NCI-H1092 (cell line): Measurements from ENCODE around the gene RAB15.

Source experiments
- DNase-seq: peaks from one replicate; lab custom pipeline; 2025; lab: John Stamatoyannopoulos, UW

Gene RAB15

DNA sequence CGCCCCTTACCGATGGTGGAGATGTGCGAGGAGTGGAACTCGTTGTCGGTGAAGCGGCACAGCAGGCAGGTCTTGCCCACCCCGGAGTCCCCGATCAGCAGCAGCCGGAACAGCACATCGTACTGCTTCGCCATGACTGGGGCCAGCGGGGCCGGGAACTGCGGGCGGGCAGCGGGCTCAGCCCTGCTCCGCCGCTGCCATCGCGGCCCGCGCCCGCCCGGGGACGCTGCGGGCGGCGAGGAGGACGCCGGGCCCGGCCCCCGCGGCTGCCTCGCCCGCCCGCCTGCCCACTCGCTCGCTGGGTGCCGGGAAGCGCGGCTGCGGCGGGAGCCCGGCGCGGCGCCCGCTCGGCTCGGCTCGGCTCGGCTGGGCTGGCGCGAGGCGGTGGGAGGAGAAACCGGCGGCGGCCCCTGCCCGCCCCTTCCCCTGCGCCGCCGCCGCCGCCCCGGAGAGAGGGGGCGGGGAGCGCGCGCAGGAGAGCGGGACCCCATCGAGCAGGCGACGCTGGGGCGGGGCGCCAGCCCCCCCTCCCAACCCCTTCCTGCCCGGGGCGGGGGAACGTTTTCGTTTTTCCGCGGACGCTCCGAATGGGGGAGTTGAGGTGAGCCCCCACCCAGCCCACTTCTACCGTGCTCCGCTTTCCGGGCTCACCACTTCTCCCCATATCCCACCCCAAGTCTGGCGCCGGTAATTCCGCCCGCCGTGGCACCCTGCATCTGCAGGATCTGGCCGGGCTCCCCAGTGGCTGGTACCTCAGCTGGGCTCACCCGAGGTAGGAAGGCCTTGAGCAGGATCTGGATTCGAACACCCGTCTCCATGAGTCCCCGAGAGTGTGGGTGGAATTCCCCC lies at the start of gene RAB15:
TSS of gene RAB15 (minus strand) at position 394 of the 849 bp plus-strand sequence. CDS start at position 134, 260 bp downstream.
- DNase-seq, result peak; percentile 38

DNA sequence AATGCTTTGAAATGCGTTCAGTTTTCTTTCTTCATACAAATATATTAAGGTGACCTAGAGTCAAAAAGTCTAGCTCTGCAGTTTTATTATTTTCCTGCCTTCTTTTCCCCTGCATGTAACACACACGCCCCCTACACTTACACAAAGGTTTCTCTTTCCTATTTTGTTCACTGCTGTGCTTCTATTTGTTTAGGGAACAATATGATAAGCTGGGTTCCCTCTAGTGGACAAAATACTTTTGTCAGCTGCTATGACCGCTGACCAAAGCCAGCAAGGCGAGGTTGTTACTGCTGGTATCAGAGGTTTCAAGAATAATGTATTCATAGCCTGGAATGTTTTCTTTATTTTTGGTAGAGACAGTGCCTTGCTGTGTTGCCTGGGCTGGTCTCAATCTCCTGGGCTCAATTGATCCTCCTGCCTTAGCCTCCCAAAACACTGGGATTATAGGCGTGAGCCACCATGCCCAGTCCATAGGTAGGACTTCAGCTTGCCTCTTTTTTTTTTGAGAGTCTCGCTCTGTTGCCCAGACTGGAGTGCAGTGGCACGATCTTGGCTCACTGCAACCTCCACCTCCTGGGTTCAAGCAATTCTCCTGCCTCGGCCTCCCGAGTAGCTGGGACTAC lies 47.9 kb upstream of the RAB15 start:
- peak; percentile 55 for DNase-seq

DNA sequence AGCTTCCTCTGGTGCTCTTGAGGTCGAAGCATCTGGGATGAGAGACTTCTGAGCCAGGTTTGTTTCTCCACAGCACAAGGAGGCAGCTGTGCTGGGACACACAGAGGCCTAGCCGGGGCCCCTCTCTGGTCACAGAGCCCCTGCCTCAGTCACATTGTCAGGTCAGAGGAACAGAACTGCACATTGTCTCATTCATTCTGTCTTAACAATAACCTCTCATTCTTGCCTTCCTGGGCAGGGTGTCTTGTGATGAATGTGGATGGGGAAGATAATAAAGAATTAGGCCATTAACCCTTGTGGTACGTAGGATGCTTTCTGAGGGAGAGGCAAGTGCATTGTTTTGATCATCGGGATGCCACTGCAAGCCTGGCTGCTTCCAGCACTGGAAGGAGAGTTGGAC lies 44.3 kb upstream of the RAB15 start:
- DNase-seq, result no peak

- no peak for DNase-seq
Observed at GRCh38 chr14:65015391-65015790, 43.3 kb upstream of the RAB15 start.

GRCh38 chr14:65012353-65012752 lies 40.2 kb upstream of the RAB15 start:
- DNase-seq, result no peak

DNA sequence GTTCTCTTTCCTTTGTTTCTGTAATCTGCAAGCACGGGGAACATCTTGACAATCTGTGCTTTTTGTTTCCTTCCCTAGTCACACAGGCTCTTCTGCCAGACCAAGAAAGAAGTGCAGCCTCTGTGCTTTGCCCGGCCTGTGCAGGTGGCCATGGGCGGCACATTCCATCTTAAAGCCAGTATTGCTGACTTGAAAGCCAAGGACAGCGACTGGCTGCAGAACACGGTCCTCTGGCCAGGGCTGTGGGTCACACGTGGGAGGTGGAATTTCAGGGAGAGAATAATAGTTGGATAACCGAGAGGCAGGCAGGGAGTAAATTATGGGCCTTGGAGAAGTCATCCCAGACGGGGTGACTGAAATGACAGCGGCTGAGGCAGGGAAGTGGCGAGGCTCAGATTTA lies 39.4 kb upstream of the RAB15 start:
- DNase-seq, result no peak

DNA sequence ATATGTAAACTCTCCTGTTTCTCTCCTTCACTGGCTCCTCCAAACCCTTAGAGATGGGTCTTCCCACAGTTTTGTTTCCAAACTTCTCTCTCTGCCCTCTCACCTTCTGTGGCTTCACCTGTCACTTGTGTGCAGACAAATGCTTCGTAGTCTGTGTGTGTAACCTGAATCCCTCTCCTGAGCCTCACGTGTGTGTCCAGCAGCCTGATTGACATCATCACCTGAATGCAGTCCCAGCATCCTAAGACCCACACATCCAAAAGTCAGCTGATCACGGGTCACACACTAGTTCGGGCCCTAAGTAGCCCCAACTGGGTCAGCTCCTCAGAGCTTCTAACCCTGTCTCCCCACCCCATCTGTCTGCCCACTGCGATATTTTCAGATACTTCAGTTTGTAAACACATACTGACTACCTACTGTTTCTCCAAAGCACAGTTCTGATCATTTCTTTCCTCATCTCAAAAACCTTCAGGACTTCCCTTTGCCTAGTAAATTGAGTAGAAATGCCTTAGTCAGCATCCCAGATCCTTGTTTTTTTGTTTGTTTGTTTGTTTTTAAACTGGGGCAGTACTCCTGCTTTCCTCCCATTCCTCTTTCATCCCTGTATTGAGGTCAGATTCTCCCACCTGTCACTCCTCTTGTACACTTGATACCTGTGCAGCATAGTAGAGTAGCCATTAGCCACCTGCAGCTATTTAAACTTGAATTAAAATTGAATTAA lies 38.2 kb upstream of the RAB15 start:
- no peak for DNase-seq

GRCh38 chr14:65007202-65007601 lies 35.1 kb upstream of the RAB15 start:
- DNase-seq, result no peak

- DNase-seq, result no peak
Observed at GRCh38 chr14:65006261-65006721, 34.2 kb upstream of the RAB15 start.

GRCh38 chr14:65003394-65003793 lies 31.3 kb upstream of the RAB15 start:
- DNase-seq, result no peak

GRCh38 chr14:65002586-65003210 lies 30.6 kb upstream of the RAB15 start:
- DNase-seq, result no peak

DNA sequence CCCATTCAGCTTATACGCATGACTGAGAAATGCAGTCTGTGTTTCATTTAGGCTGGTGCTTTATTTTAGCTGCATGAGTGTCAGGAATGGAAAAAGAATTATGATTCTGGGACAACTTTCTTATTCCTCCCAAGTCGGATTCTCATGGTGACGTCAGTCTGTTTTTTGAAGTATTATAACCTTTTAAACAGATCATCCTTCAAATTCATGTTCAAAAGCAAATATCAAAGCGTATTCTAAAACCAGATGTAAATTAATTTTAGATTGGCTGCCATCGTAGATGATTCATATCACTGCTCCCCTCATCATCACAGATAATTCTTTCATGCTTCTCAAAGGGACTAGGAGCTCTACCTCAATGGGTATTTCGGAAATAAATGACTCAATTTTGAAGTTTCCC lies 29.6 kb upstream of the RAB15 start:
- no peak for DNase-seq

GRCh38 chr14:65000898-65001591 lies 28.9 kb upstream of the RAB15 start:
- DNase-seq, result no peak

GRCh38 chr14:64998455-64998931 lies 26.4 kb upstream of the RAB15 start:
- no peak for DNase-seq

DNA sequence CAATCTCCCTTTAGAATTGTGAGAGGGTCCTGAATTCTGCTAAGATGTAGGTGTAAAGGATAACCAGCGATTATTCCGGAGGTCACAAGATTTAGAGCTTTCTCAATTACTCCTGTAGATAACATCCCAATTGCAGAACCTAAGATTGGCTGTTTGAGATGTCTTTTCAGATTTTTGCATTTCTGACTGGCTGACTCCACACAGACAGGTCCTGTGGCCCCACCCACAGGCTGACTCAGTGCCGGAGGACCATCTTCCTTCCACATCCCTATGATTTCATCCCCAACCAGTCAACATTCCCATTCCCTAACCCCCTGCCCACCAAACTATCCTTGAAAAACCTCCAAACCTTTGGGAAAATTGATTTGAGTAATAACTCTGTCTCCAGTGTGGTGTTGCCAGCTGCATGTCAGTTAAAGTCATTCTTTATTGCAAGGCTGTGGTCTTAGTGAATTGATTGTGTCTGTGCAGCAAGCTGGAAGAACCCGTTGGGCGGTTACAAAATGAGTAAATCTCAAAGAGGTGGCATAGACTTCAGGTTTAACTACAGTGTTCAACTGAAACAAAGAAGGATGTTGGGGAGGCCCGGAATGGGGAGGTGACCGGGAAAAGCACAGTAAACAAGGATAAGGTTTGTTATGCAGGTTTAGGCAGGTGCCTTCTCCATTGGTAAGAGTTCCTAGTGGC lies 25.1 kb upstream of the RAB15 start:
- DNase-seq, result no peak

- no peak for DNase-seq
Observed at GRCh38 chr14:64995291-64995690, 23.2 kb upstream of the RAB15 start.

DNA sequence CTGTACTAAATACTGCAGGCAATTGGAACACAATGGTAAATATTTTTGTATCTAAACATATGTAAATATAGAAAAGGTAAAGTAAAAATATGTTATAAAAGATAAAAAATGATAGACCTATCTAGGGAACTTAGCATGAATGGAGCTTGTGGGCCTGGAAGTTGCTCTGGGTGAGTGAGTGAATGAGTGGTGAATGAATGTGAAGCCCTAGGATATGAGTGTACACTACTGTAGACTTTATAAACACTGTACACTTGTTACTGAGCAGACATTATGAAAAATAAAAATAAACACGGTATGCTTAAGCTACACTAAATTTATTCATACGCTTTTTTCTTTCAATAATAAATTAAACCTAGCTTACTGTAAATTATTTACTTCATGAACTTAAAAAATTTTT lies 22.4 kb upstream of the RAB15 start:
- no peak for DNase-seq

DNA sequence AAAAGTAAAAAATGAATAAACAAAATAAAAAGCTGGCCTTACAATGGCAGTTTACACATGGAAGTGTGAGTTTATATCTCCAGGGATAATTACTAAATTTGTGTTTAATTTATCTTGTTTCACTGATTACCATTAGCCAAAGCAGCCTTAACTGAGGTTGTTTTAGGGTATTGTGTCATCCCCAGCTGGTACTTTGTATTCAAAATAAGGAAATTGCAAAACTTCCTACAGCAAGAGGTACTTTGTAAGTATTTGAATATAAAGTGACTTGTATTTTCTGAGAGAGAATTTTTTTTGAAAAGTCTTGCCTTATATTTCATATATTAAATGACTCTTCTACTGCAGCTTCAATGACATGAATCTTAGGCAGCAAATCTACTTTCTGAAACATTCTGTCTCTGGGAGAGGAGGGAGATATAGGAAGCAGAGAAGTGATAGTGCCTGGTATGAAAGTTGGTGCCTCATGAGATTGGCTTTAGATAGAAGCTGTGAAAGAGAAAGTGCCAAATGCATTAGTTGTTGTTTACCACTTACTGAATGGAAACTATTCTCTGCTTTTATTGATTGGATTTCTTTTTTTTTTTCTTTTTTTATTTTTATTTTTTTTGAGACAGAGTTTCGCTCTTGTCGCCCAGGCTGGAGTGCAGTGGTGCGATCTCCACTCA lies 21.3 kb upstream of the RAB15 start:
- DNase-seq, result no peak

GRCh38 chr14:64992328-64992885 lies 20.3 kb upstream of the RAB15 start:
- DNase-seq, result no peak

DNA sequence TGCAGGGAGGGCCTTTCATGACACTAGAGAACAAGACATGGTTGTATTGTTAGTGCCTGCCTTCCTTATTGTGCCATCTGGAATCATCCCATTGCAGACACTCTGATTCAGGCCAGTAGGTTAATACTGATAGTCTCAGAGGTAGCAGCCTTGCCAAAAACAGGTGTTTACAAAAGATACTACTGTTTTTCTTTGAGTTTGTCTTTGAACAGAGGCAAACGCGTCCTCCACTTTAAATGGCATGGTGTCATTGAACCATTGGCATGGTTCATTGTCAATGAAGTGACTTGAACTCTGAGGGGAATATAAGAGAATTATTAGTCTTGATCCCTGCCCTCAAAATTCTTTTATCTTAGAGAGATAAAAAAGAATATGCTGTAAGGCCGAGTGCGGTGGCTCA lies 18.8 kb upstream of the RAB15 start:
- DNase-seq, result no peak
